ENCODE data around the gene RP2.

The RP2 gene

GRCh38 chrX:46850771-46851170, 13.9 kb downstream of the RP2 start:
- TF ChIP-seq CTCF (IDR thresholded peaks at IDR 0.05; ENCODE audit: low read depth, low read length): no peak
- Histone ChIP-seq H3K4me3 (ENCODE audit: low read depth, low read length) (no peak overlapping the region), H3K9me3 (ENCODE audit: severe bottlenecking) (no peaks in the 10 kb centered on the region), H3K36me3 (peaks cover 4% of the 10 kb centered on the region; the same call in 1 of the 2 replicates), H3K27me3 (ENCODE audit: insufficient read depth, low read depth, severe bottlenecking) (peaks cover 7% of the 10 kb centered on the region), H3K27ac (no peak overlapping the region)
- DNase-seq: no peak

- Histone ChIP-seq H3K27ac (no peak overlapping the region), H3K9me3 (ENCODE audit: severe bottlenecking) (no peaks in the 10 kb centered on the region), H3K27me3 (ENCODE audit: insufficient read depth, low read depth, severe bottlenecking) (peaks cover 8% of the 10 kb centered on the region), H3K4me3 (ENCODE audit: low read depth, low read length) (no peak overlapping the region), H3K36me3 (peaks cover 4% of the 10 kb centered on the region; the same call in 1 of the 2 replicates)
- TF ChIP-seq CTCF (IDR thresholded peaks at IDR 0.05; ENCODE audit: low read depth, low read length): no peak
- DNase-seq: no peak
These were observed 19.6 kb downstream of the RP2 start for GRCh38 chrX:46856483-46856882.

DNA sequence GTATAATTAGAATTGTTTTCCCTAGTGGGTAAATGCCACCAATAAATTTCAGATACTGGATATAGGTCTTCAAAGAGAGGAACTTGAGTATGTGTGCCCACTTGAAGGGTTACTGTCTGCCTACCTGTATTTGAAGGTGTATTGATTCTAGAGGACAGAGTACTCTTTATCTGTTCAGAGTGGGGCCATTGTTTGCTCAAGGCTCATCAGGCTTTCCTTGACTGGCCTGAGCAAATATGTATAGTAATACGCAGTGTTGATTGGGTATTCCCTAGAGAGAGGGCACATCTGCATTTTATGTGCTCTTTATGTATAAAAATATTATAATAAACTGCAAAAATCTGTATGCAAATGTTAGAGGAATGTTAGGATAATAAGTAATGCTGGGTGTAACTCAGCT, 23.7 kb downstream of the RP2 start:
- no peaks in the 10 kb centered on the region for H3K36me3 ChIP-seq
- TF ChIP-seq CTCF (IDR thresholded peaks at IDR 0.05; ENCODE audit: low read depth, low read length): no peak
- H3K27me3 ChIP-seq (ENCODE audit: insufficient read depth, low read depth, severe bottlenecking): peaks cover 2% of the 10 kb centered on the region
- no peak overlapping the region for H3K4me3 ChIP-seq (ENCODE audit: low read depth, low read length)
- no peak for DNase-seq
- no peak overlapping the region for H3K27ac ChIP-seq
- H3K9me3 ChIP-seq (ENCODE audit: severe bottlenecking): no peaks in the 10 kb centered on the region

GRCh38 chrX:46863072-46863471, 26.2 kb downstream of the RP2 start:
- H3K27me3 ChIP-seq (ENCODE audit: insufficient read depth, low read depth, severe bottlenecking): no peaks in the 10 kb centered on the region
- no peak for TF ChIP-seq CTCF (IDR thresholded peaks at IDR 0.05; ENCODE audit: low read depth, low read length)
- no peak overlapping the region for H3K27ac ChIP-seq
- H3K9me3 ChIP-seq (ENCODE audit: severe bottlenecking): no peaks in the 10 kb centered on the region
- DNase-seq: no peak
- H3K4me3 ChIP-seq (ENCODE audit: low read depth, low read length): no peak overlapping the region
- H3K36me3 ChIP-seq: no peaks in the 10 kb centered on the region

DNA sequence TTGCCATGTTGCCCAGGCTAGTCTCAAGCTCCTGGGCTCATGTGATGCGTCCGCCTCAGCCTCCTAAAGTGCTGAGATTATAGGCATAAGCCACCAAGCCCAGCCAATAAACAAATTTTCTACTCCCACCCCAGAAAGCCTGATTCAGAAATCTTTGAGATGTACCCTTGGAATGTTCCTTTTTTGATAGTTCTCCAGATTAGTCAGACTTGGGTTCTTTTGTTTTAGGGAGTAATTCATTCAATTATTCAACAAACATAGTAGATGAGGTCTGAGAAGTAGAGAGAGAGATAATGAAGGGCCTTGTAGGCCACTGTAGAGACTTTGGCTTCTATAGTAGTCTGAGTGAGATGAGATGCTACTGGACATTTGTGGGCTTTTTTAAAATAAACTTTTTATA, 27.8 kb downstream of the RP2 start:
- no peak overlapping the region for H3K4me3 ChIP-seq (ENCODE audit: low read depth, low read length)
- no peaks in the 10 kb centered on the region for H3K27me3 ChIP-seq (ENCODE audit: insufficient read depth, low read depth, severe bottlenecking)
- H3K9me3 ChIP-seq (ENCODE audit: severe bottlenecking): no peaks in the 10 kb centered on the region
- no peaks in the 10 kb centered on the region for H3K36me3 ChIP-seq
- TF ChIP-seq CTCF (IDR thresholded peaks at IDR 0.05; ENCODE audit: low read depth, low read length): no peak
- no peak for DNase-seq
- H3K27ac ChIP-seq: no peak overlapping the region

- TF ChIP-seq CTCF (IDR thresholded peaks at IDR 0.05; ENCODE audit: low read depth, low read length): no peak
- DNase-seq: no peak
- no peak overlapping the region for H3K27ac ChIP-seq
- no peak overlapping the region for H3K4me3 ChIP-seq (ENCODE audit: low read depth, low read length)
- H3K36me3 ChIP-seq: no peaks in the 10 kb centered on the region
- H3K27me3 ChIP-seq (ENCODE audit: insufficient read depth, low read depth, severe bottlenecking): no peaks in the 10 kb centered on the region
- no peaks in the 10 kb centered on the region for H3K9me3 ChIP-seq (ENCODE audit: severe bottlenecking)
These were observed 28.4 kb downstream of the RP2 start for GRCh38 chrX:46865281-46865680.

Data from WERI-Rb-1 (cell line).